Activated CD8-positive, alpha-beta memory T cell treated with anti-CD3 and anti-CD28 coated beads for 36 hours (primary cell): ENCODE data around the gene DUSP15. TPM values are rescaled to one million over a fixed set of nuclear protein-coding genes. Genes with fewer than 3 reads are reported as not detected.
"Not testable (repeated sequence)": the region's sequence is repeated elsewhere in the genome, so short reads cannot be mapped to it uniquely, and the experiment has no call there.

Source experiments
- CTCF ChIA-PET: fragments of 350-600 bp; sonication (Branson Sonifier 250); formaldehyde crosslinking; loops from one replicate; lab custom pipeline; 2021; ENCODE audit warnings: antibody characterized with exemption; lab: Charles Lee
- POLR2A ChIA-PET: fragments of 350-600 bp; sonication (Branson Sonifier 250); formaldehyde crosslinking; loops from one replicate; lab custom pipeline; 2021; ENCODE audit warnings: antibody characterized with exemption; lab: Charles Lee
- total RNA-seq, 2 experiments: library from RNA; stranded (reverse); gene quantifications; one replicate each; pipeline ENCODE4 v1.2.3, GENCODE V29; 2021

DUSP15 gene
- total RNA-seq, 2 experiments from 2014 or later = not detected

DNA sequence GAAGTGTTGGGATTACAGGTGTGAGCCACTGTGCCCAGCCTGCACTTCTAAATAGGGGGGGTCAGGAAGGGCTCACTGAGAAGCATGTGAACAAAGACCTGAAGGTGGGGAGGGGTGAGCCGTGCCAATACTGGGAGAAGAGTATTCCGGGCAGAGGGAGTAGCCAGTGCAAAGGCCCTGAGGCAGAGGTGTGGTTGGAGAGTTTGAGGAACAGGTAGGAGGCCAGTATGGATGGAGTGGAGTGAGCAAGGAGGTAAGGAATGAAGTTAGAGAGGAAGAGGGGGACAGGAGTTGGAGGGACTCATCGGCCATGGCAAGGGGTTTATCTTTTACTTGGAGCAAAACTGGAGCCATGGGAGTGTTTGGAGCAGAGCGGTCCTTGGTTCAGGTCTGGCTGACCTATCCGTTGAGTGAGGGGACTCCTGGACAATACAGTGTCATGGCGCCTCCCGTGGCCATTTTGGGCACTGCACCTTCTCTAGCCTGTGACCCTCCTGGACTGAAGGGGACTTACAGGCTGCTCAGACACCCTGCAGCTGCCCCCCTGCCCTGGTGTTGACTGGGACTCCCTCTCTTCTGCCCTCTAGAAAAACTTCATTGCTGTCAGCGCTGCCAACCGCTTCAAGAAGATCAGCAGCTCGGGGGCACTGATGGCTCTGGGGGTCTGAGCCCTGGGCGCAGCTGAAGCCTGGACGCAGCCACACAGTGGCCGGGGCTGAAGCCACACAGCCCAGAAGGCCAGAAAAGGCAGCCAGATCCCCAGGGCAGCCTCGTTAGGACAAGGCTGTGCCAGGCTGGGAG is 37.0 kb downstream of the DUSP15 start:
- ChIA-PET CTCF (interaction anchor here (1.4 to 3.5 kb wide), 3 partner anchors 11 to 19 kb away, joined by 4 to 10 read pairs (median 7); no protein-coding TSS in a partner anchor), POLR2A (no interaction called here)

DNA sequence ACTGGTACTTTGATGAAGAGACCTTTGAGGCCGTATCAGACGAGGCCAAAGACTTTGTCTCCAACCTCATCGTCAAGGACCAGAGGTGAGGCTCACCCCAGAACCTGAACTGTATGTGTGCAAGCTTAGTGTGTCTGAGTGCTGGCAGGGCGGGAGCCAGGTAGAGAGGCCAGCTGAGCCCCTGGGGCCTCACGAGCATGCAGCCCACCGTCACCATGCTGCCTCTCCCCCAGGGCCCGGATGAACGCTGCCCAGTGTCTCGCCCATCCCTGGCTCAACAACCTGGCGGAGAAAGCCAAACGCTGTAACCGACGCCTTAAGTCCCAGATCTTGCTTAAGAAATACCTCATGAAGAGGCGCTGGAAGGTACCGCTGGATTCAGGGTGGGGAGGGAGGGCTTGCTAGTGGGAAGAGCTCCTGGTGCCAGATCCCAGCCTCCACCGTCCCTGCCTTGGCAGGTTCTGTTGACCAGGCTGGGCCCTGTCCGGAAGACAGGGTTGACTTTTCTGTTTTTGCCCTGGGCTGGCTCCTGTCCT is 38.5 kb downstream of the DUSP15 start:
- ChIA-PET CTCF (interaction anchor here (0.6 to 3.5 kb wide), 2 partner anchors 9 to 15 kb away, joined by 3 to 10 read pairs; no protein-coding TSS in a partner anchor), POLR2A (no interaction called here)

DNA sequence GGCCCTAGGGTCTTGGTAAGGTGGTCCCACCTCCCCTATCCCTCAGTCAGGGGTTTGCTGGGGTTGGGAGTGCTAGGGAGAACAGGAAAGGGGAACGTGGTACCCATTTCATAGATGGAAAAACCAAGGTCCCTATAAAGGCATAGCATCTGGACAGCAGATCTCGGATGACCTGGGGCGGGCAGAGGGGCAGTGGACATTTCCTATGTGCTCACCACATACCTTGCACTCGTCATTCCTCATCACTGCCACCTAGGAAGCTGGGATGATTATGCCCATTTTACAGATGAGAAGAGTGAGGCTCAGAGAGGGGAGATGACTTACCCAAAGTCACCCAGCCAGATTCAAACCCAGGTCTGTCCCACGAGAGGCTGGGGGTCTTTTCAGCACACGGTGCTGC is 39.1 kb downstream of the DUSP15 start:
- CTCF ChIA-PET = no interaction called here

DNA sequence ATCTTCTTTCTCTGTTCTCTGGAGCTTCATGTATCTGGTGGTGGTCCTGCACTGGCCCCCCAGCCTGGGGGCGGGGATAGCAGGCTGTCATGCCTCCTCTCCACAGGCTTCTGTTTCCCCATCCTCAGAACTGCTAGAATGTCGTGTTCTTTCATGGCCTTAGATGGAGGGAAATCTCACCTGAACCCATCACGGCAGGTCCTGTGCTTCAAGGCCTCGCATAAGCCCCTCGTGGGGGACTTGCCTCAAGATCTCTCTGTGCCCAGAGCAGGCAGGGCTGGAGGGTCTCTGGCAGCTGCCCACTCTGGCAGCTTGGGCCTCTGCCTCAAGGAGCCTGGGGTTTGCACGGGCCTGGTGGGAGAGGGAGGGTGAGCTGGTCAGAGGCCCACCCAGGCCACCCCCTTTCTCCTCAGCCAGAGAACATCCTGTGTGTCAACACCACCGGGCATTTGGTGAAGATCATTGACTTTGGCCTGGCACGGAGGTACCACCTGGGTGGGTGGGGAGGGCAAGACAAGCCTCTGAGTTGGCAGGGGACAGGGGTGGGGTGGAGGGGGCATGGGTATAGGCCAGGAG is 39.8 kb downstream of the DUSP15 start:
- ChIA-PET POLR2A (no interaction called here), CTCF (no interaction called here)

More for the DNA sequence above, 39.1 kb downstream of the DUSP15 start:
- POLR2A ChIA-PET = no interaction called here

DNA sequence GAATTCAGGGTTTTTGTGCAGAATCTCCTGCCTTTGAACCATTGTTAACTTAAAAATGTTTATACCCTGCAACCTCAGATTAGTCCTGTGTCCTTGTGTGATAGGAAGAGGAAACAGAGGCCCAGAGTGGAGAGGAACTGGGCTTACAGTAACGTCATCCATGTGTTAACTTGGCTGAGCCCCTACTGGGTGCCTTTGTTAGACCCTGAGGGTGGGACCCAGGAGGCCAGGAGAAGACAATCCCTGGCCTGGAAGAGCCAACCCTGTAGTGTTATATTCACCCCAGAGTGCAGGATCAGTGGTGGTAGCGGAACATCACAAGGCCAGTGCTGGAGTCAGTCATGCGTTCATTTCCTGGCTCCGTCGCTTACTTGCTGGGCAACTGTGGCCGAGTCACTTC is 40.6 kb downstream of the DUSP15 start:
- ChIA-PET CTCF (interaction anchor here (1.3 kb wide), 1 partner anchor 17 kb away, joined by 4 read pairs; no protein-coding TSS in a partner anchor), POLR2A (no interaction called here)

DNA sequence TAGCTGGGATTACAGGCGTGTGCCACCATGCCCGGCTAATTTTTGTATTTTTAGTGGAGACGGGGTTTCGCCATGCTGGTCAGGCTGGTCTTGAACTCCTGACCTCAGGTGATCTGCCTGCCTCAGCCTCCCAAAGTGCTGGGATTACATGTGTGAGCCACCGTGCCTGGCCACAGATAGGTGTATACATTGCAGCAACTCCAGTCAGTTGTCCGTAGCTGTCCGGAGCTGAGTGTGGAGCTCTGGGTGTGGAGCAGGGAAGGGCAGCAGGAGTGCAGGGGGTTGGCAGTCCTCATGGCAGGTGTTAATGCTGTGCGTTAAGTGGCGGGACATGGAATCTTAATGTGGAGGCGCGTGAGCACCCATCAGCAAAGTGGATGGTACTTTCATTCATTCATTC is 42.3 kb downstream of the DUSP15 start:
- POLR2A ChIA-PET = not testable (repeated sequence)
- CTCF ChIA-PET = interaction anchor here (0.9 kb wide), 1 partner anchor 204 kb away, joined by 4 read pairs; no protein-coding TSS in a partner anchor

DNA sequence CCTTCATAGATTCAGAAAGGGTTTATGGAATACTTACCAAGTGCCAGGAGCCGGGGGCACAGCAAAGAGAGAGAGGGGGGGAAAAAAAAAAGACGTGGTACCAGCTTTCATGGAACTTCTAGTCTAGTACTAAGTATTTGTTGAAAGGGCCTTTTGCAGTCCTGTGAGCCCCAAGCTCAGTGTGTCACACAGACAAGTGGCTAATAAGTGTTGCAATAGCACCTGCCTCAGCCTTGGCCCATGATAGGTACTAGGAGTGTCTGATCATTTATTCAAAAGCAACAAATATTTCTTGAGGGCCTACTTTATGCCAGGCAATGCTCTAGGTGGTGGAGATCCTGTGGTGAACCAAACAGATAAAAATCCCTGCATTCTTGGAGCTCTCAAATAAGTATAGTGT is 43.3 kb downstream of the DUSP15 start:
- ChIA-PET CTCF (interaction anchor here (1.0 kb wide), 1 partner anchor 19 kb away, joined by 3 read pairs; no protein-coding TSS in a partner anchor), POLR2A (interaction anchor here (0.5 kb wide), 1 partner anchor 19 kb away, joined by 3 read pairs; no protein-coding TSS in a partner anchor)

GRCh38 chr20:31826074-31826473 is 44.3 kb downstream of the DUSP15 start:
- CTCF ChIA-PET = interaction anchor here (1.0 kb wide), 1 partner anchor 20 kb away, joined by 3 read pairs; no protein-coding TSS in a partner anchor

GRCh38 chr20:31824554-31825313 is 45.6 kb downstream of the DUSP15 start:
- ChIA-PET POLR2A (no interaction called here), CTCF (interaction anchor here (1.6 to 3.7 kb wide), 3 partner anchors 27 to 267 kb away, joined by 8 to 21 read pairs (median 11); no protein-coding TSS in a partner anchor)

More at GRCh38 chr20:31826074-31826473, 44.3 kb downstream of the DUSP15 start:
- POLR2A ChIA-PET = no interaction called here

GRCh38 chr20:31824125-31824485 is 46.2 kb downstream of the DUSP15 start:
- CTCF ChIA-PET = interaction anchor here (1.2 to 3.7 kb wide), 6 partner anchors 9 to 268 kb away, joined by 4 to 21 read pairs (median 9); partner anchors contain the start of gene FOXS1
- POLR2A ChIA-PET = no interaction called here

GRCh38 chr20:31823360-31824124 is 46.8 kb downstream of the DUSP15 start:
- POLR2A ChIA-PET = no interaction called here
- CTCF ChIA-PET = interaction anchor here (0.6 to 3.7 kb wide), 24 partner anchors 9 to 555 kb away, joined by 3 to 21 read pairs (median 4); partner anchors contain the start of genes FOXS1, PDRG1 and TPX2

DNA sequence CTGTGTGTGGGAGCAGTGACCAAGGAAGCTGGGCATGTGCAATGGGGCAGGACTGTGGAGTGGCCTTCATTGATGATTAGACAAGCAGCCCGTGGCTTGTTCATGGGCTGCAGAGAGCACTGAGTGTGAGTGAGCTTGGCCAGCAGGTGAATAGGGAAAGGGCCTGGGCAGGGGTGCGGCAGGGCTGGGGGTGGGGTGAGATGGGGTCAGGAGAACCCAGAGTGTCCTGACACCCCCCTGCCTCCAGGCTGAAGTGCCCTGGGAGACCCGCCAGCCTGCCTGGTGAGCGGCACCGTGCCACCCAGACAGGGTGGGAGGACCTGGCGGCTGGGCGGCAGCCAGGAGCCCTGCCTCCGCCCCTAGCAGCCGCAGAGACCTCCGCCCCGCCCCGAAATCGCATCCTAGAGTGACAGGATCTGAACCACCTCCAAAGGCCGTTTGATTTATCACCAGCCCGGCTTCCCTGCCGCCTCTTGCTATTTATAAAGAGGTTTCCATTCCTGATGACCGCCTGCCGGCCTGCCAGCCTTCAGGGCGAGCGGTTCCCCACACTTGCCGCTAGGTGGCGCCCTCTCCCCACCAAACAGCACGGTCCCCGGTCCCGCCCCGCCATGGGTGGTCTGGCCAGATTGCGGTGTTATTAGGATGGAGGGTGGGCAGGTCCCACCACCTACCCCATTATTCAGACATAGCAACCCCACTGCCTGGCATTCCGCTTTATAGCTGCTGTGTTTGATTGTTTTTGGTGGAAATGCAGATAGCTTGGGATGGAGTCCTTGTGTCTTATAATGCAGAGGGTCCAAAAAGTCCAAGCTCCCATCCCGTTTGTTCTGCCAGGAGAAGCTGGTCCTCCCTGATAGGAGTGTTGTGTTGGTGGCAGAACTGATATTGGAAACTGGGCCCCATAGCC is 47.7 kb downstream of the DUSP15 start:
- POLR2A ChIA-PET = no interaction called here
- CTCF ChIA-PET = interaction anchor here (0.6 to 3.7 kb wide), 27 partner anchors 9 to 556 kb away, joined by 3 to 21 read pairs (median 3); partner anchors contain the start of genes FOXS1, PDRG1 and TPX2

- ChIA-PET CTCF (interaction anchor here (0.8 to 2.9 kb wide), 3 partner anchors 12 to 271 kb away, joined by 3 to 18 read pairs (median 10); no protein-coding TSS in a partner anchor), POLR2A (no interaction called here)
Measured at GRCh38 chr20:31821427-31821826, 48.9 kb downstream of the DUSP15 start.

DNA sequence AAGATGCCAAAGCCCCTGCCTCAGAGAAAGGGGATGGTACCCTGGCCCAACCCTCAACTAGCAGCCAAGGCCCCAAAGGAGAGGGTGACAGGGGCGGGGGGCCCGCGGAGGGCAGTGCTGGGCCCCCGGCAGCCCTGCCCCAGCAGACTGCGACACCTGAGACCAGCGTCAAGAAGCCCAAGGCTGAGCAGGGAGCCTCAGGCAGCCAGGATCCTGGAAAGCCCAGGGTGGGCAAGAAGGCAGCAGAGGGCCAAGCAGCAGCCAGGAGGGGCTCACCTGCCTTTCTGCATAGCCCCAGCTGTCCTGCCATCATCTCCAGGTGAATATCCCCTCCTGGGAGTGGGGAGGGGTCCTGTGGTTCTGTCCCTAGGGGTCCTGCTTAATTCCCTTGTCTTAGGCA is 50.1 kb downstream of the DUSP15 start:
- POLR2A ChIA-PET = no interaction called here
- CTCF ChIA-PET = no interaction called here

DNA sequence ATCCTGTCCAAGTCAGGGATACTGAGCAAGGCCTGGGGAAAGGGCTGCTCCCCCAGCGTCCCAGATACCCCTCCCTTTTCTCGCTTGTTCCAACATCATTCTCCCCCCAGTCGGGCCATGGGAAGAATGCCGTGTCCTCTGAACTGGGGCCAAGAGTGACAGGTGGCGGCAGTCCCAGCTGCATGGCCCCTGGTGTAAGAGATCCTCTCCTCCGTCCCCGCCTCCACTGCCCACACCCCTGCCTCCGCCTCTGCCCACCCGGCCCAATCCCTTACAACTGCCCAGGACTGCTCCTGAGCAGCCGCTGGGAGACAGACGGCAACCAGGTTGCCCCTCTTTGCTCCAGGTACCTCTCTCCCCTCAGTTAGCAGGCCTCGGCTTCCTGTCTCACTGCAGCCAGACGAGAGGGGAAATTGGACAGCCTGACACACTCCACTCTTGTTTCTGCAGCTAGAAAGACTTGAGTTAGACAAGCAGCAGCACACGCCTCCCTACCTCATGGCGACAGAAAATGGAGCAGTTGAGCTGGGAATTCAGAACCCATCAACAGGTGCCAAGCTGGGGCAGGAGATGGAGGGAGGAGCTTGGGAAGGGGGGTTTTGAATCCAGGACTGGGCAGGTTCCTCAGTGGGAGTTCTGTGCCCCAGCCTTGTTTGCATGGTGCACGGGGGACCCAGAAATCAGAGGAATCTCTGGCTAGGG is 51.1 kb downstream of the DUSP15 start, which contains the start of gene MYLK2:
MYLK2 (plus strand) TSS at position 274 of the 702 bp plus-strand sequence; CDS start at position 499, 225 bp downstream.
- POLR2A ChIA-PET = no interaction called here
- CTCF ChIA-PET = interaction anchor here (0.6 to 1.6 kb wide), 2 partner anchors 48 to 213 kb away, joined by 4 read pairs; no protein-coding TSS in a partner anchor

DNA sequence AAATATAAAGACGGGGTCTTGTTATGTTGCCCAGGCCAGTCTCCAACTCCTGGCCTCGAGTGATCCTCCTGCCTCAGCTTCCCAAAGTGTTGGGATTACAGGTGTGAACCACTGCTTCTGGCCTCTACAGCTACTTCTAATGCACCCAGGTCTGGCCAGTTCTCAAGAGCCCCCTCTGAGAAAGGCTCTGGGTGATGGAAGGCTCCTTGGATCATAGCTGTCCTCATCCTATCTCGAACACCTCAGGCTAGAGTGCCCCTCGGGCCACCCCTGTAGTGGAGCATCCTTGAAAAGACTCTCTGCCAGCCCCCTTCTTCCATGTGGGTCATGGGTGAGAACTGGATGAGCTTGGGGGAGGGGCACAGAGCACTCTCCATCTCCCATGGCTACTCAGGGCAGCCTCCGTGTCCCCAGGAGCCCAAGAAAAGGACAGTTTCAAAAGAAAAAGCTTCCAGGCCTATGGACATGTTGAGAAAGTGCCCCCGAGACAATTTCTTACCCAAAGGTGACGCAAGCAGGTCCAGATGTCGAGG is 51.9 kb downstream of the DUSP15 start:
- CTCF ChIA-PET = interaction anchor here (0.6 to 1.6 kb wide), 2 partner anchors 49 to 214 kb away, joined by 4 read pairs; no protein-coding TSS in a partner anchor
- POLR2A ChIA-PET = no interaction called here
